ENCODE results near the gene SEZ6L.

- TF ChIP-seq GATA3 (IDR thresholded peaks at IDR 0.05; ENCODE audit: low read depth, low read length), result no peak
- no peak for TF ChIP-seq GATA2 (IDR thresholded peaks at IDR 0.05; ENCODE audit: low read depth, low read length)
These were observed 30.0 kb upstream of the SEZ6L start for GRCh38 chr22:26139310-26139709.

Measured in SH-SY5Y (cell line).